Measurements from ENCODE around the gene SUDS3.

Gene SUDS3

GRCh38 chr12:118456741-118457140, 80.4 kb downstream of the SUDS3 start:
- DNase-seq: no peak

- DNase-seq: no peak
These were observed 82.8 kb downstream of the SUDS3 start for GRCh38 chr12:118459110-118459509.

- DNase-seq: no peak
These were observed 87.3 kb downstream of the SUDS3 start for GRCh38 chr12:118463677-118464076.

- DNase-seq: no peak
These were observed 89.4 kb downstream of the SUDS3 start for GRCh38 chr12:118465706-118466105.
